ENCODE results near the gene KIF12. TPM values are rescaled to one million over a fixed set of nuclear protein-coding genes. Genes with fewer than 3 reads are reported as not detected.
A peak's percentile ranks its signal among the peaks of the same experiment; 100 is the strongest.
"Not testable (repeated sequence)": the region's sequence is repeated elsewhere in the genome, so short reads cannot be mapped to it uniquely, and the experiment has no call there.

Gene KIF12
- total RNA-seq, 1 experiment from 2014 or later, result 2.0 TPM

DNA sequence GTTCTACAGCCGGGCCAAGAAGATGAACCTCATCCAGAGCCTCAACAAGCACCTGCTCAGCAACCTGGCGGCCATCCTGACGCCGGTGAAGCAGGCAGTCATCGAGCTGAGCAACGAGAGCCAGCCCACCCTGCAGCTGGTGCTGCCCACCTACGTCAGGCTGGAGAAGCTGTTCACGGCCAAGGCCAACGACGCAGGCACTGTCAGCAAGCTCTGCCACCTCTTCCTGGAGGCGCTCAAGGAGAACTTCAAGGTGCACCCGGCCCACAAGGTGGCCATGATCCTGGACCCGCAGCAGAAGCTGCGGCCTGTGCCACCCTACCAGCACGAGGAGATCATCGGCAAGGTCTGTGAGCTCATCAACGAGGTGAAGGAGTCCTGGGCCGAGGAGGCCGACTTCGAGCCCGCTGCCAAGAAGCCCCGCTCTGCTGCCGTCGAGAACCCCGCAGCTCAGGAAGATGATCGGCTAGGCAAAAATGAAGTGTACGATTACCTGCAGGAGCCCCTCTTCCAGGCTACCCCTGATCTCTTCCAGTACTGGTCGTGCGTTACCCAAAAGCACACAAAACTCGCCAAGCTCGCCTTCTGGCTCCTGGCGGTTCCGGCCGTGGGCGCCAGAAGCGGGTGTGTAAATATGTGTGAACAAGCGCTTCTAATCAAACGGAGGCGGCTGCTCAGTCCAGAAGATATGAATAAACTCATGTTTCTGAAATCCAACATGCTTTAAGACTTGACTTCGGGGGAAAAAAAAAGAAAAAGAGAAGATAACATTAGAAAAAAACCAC lies 49.5 kb downstream of the KIF12 start:
- no peak overlapping the region for H3K4me3 ChIP-seq (ENCODE audit: insufficient read depth, low read depth, low read length)
- no peak for DNase-seq

GRCh38 chr9:114048533-114049415 lies 50.3 kb downstream of the KIF12 start:
- H3K27me3 ChIP-seq (ENCODE audit: control insufficient read depth, insufficient read depth, low read length), result no peaks in the 10 kb centered on the region
- H3K4me3 ChIP-seq (ENCODE audit: insufficient read depth, low read depth, low read length), result no peak overlapping the region
- peaks cover 2% of the 10 kb centered on the region for H3K36me3 ChIP-seq (replicated peaks; ENCODE audit: control insufficient read depth, insufficient read depth, low read length)
- no peak for DNase-seq

More for the DNA sequence above, 49.5 kb downstream of the KIF12 start:
- peaks cover 2% of the 10 kb centered on the region for H3K36me3 ChIP-seq (replicated peaks; ENCODE audit: control insufficient read depth, insufficient read depth, low read length)
- no peaks in the 10 kb centered on the region for H3K27me3 ChIP-seq (ENCODE audit: control insufficient read depth, insufficient read depth, low read length)

DNA sequence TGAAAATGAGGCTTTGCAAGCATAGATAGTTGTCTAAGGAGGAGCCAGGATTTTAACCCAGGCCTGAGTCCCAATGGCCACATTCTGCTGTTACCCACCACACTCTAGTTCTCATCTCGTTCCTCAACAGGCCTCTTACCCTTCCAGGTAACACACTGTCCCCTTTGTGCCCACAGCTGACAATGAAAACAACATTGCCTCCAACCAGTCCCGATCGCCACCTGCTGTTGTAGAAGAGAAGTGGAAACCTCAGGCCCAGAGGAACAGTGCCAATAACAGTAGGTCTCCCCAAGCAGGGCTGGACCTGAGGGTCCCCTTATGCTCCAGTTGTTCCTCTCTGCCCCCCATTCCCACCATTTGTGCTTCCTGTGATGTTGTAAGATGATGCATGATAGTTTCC lies 51.4 kb downstream of the KIF12 start:
- Histone ChIP-seq H3K27me3 (ENCODE audit: control insufficient read depth, insufficient read depth, low read length) (no peaks in the 10 kb centered on the region), H3K36me3 (replicated peaks; ENCODE audit: control insufficient read depth, insufficient read depth, low read length) (peaks cover 2% of the 10 kb centered on the region), H3K4me3 (ENCODE audit: insufficient read depth, low read depth, low read length) (no peak overlapping the region)
- DNase-seq, result peak; percentile 78

- DNase-seq, result no peak
- H3K4me3 ChIP-seq (ENCODE audit: insufficient read depth, low read depth, low read length), result no peak overlapping the region
- H3K36me3 ChIP-seq (replicated peaks; ENCODE audit: control insufficient read depth, insufficient read depth, low read length), result peaks cover 2% of the 10 kb centered on the region
- H3K27me3 ChIP-seq (ENCODE audit: control insufficient read depth, insufficient read depth, low read length), result no peaks in the 10 kb centered on the region
These were observed 52.2 kb downstream of the KIF12 start for GRCh38 chr9:114046875-114047274.

DNA sequence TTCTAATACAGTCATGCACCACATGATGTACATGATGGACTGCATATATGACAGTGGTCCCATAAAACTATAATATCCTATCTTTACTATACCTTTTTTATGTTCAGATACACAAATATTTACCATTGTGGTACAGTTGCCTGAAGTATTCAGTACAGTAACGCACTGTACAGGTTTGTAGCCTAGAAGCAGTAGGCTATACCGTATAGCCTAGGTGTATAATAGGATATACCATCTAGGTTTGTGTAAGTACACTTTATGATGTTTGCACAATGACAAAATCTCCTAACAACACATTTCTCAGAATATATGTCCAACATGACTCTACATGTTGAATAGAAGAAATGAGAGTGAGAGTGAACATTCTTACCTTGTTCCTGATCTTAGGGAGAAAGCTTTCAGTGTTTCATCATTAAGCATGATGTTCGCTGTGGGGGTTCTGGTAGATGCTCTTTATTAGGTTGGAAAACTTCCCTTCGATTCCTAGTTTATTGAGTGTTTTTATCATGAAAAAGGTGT lies 52.8 kb downstream of the KIF12 start:
- H3K36me3 ChIP-seq (replicated peaks; ENCODE audit: control insufficient read depth, insufficient read depth, low read length), result peaks cover 2% of the 10 kb centered on the region
- DNase-seq, result no peak
- H3K27me3 ChIP-seq (ENCODE audit: control insufficient read depth, insufficient read depth, low read length), result no peaks in the 10 kb centered on the region
- no peak overlapping the region for H3K4me3 ChIP-seq (ENCODE audit: insufficient read depth, low read depth, low read length)

- not testable (repeated sequence) for H3K4me3 ChIP-seq (ENCODE audit: insufficient read depth, low read depth, low read length); DNase-seq; H3K36me3 ChIP-seq (replicated peaks; ENCODE audit: control insufficient read depth, insufficient read depth, low read length); H3K27me3 ChIP-seq (ENCODE audit: control insufficient read depth, insufficient read depth, low read length)
These were observed 55.4 kb downstream of the KIF12 start for GRCh38 chr9:114043660-114044059.

Other genes with a start within 250 kb of the KIF12 start
- gene ZNF618, start 223.0 kb downstream of the KIF12 start, total RNA-seq (2014; rRNA removed; shearing (Covaris generic)), result 6.1 and 6.6 TPM in 2 replicates
- gene AMBP, start 21.0 kb downstream of the KIF12 start, total RNA-seq (2014; rRNA removed; shearing (Covaris generic)), result 1.6 and 1.7 TPM in 2 replicates
- 10.5 and 10.8 TPM in 2 replicates for gene COL27A1, start 56.2 kb upstream of the KIF12 start, total RNA-seq (2014; rRNA removed; shearing (Covaris generic))
- gene ORM1, start 223.8 kb upstream of the KIF12 start, total RNA-seq (2014; rRNA removed; shearing (Covaris generic)), result not detected in 2 replicates
- gene ORM2, start 230.6 kb upstream of the KIF12 start, total RNA-seq (2014; rRNA removed; shearing (Covaris generic)), result 1.2 and 2.2 TPM in 2 replicates